ENCODE measurements around the gene PPM1G. TPM values are rescaled to one million over a fixed set of nuclear protein-coding genes. Genes with fewer than 3 reads are reported as not detected.

The PPM1G gene
- total RNA-seq, 1 experiment from 2014 or later = 147 TPM

GRCh38 chr2:27380626-27381545 lies 28.5 kb downstream of the PPM1G start, which contains the start of gene ZNF513:
Gene ZNF513, minus strand, starts transcription at chr2:27380734. Its CDS starts 208 bp downstream, at chr2:27380526.
- CTCF ChIA-PET = interaction anchor here (1.5 kb wide), 1 partner anchor 302 kb away, joined by 4 read pairs; no protein-coding TSS in a partner anchor
- peaks cover 75% of the 10 kb centered on the region for H3K36me3 ChIP-seq (ENCODE audit: insufficient read depth, low read length, poor library complexity, severe bottlenecking)
- POLR2A ChIA-PET (ENCODE audit: low non-redundant PET) = interaction anchor here (0.6 kb wide), 2 partner anchors 78 to 1032 kb away, joined by 5 to 6 read pairs; no protein-coding TSS in a partner anchor

DNA sequence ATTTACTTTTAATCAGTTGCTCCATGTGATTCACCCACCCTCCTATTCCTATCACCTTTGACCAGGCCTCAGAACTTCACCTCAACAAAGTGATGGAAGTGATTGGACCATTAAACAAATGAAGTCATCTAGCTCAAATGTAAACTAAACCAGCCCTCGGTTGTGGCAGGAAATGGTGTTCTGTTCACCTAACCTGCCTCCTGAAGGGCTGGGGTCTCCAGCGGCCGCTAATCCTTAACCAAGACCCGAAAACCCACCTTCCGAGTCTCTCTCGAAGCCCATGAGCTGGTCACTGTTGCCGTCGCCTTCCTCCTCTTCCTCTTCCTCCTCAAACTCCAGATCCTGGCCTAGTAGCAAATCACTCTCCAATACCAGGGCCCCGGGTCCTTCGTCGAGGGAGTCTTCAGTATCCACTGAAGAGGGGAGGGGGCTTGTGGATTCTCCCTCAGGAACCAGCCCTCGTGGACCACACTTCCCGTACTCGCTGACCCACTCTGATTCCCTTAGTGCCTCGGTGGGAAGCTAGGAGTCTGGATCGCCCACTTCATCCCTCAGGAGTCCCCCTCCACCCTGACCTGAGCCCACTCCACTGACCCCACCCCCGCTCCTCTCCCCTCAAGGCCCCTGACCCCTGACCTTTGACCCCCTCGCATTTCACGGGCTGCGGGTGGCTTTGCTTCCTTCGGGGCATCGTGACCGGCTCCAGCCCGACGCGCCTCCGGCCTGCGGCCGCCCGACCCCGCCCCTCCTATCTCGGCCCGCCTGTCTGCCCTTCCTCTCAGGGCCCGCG lies 29.4 kb downstream of the PPM1G start:
- Histone ChIP-seq H3K27me3 (replicated peaks; ENCODE audit: insufficient read depth, low read depth, low read length, poor library complexity) (no peaks in the 10 kb centered on the region), H3K4me3 (ENCODE audit: low read depth, low read length, poor library complexity, severe bottlenecking) (peak overlapping the region; percentile 74), H3K4me1 (ENCODE audit: insufficient read depth, low read length, poor library complexity, severe bottlenecking) (peaks cover 15% of the 10 kb centered on the region), H3K36me3 (ENCODE audit: insufficient read depth, low read length, poor library complexity, severe bottlenecking) (peaks cover 75% of the 10 kb centered on the region), H3K27ac (ENCODE audit: low read depth, low read length, poor library complexity, severe bottlenecking) (peak overlapping the region; percentile 89), H3K9me3 (ENCODE audit: low read depth, low read length, poor library complexity, severe bottlenecking) (no peaks in the 10 kb centered on the region)
- intact Hi-C loops (cut with micrococcal nuclease; ENCODE audit: unreplicated experiment) = no loop called here
- DNase-seq (ENCODE audit: low spot score) = no peak
- ChIA-PET POLR2A (ENCODE audit: low non-redundant PET) (interaction anchor here (0.6 kb wide), 1 partner anchor 1031 kb away, joined by 6 read pairs; no protein-coding TSS in a partner anchor), CTCF (interaction anchor here (1.5 kb wide), 1 partner anchor 303 kb away, joined by 4 read pairs; no protein-coding TSS in a partner anchor)
- no peak for TF ChIP-seq EZH2 (IDR thresholded peaks at IDR 0.05; ENCODE audit: borderline replicate concordance, low read depth, low read length, poor library complexity, severe bottlenecking)
- TF ChIP-seq, protein P1, sequence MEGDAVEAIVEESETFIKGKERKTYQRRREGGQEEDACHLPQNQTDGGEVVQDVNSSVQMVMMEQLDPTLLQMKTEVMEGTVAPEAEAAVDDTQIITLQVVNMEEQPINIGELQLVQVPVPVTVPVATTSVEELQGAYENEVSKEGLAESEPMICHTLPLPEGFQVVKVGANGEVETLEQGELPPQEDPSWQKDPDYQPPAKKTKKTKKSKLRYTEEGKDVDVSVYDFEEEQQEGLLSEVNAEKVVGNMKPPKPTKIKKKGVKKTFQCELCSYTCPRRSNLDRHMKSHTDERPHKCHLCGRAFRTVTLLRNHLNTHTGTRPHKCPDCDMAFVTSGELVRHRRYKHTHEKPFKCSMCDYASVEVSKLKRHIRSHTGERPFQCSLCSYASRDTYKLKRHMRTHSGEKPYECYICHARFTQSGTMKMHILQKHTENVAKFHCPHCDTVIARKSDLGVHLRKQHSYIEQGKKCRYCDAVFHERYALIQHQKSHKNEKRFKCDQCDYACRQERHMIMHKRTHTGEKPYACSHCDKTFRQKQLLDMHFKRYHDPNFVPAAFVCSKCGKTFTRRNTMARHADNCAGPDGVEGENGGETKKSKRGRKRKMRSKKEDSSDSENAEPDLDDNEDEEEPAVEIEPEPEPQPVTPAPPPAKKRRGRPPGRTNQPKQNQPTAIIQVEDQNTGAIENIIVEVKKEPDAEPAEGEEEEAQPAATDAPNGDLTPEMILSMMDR (conservative IDR thresholded peaks at IDR 0.05; ENCODE audit: low read depth, low read length) = no peak
- no TSS peak for BruUV-seq (replicated peaks)

More at GRCh38 chr2:27380626-27381545, 28.5 kb downstream of the PPM1G start, which contains the start of gene ZNF513:
- BruUV-seq (replicated peaks) = no TSS peak
- intact Hi-C loops (cut with micrococcal nuclease; ENCODE audit: unreplicated experiment) = no loop called here
- DNase-seq (ENCODE audit: low spot score) = peak; percentile 98
- Histone ChIP-seq H3K4me1 (ENCODE audit: insufficient read depth, low read length, poor library complexity, severe bottlenecking) (peaks cover 15% of the 10 kb centered on the region), H3K27me3 (replicated peaks; ENCODE audit: insufficient read depth, low read depth, low read length, poor library complexity) (no peaks in the 10 kb centered on the region), H3K9me3 (ENCODE audit: low read depth, low read length, poor library complexity, severe bottlenecking) (no peaks in the 10 kb centered on the region), H3K27ac (ENCODE audit: low read depth, low read length, poor library complexity, severe bottlenecking) (peak within 1 kb of the TSS; percentile 89), H3K4me3 (ENCODE audit: low read depth, low read length, poor library complexity, severe bottlenecking) (peak within 1 kb of the TSS; percentile 74)
- TF ChIP-seq, protein P1 (conservative IDR thresholded peaks at IDR 0.05; ENCODE audit: low read depth, low read length) = no peak
- TF ChIP-seq EZH2 (IDR thresholded peaks at IDR 0.05; ENCODE audit: borderline replicate concordance, low read depth, low read length, poor library complexity, severe bottlenecking) = no peak

DNA sequence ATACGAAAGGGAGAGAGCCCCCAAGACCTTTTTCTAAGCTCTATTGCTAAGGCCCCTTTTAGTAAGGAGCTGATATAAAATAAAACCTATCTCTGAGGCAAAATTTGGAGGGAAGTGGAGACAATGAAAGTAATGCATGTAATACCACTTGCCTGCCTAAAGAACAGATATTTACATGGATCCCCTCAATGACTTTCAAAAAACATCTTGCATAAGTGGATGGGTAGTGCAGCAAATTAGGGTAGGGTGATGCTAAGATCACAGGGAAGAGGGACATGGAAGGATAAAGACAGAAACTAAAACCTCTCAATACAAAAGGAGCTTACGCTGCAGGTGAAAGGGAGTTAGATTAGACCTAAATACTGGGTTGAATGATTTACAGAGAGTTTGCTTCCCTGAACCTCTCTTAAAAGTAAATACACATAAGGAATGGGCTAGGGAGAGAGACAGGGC lies 30.0 kb downstream of the PPM1G start:
- DNase-seq (ENCODE audit: low spot score) = peak; percentile 18
- ChIA-PET POLR2A (ENCODE audit: low non-redundant PET) (no interaction called here), CTCF (interaction anchor here (1.5 kb wide), 1 partner anchor 304 kb away, joined by 4 read pairs; no protein-coding TSS in a partner anchor)
- TF ChIP-seq, protein P1 (conservative IDR thresholded peaks at IDR 0.05; ENCODE audit: low read depth, low read length) = no peak
- TF ChIP-seq EZH2 (IDR thresholded peaks at IDR 0.05; ENCODE audit: borderline replicate concordance, low read depth, low read length, poor library complexity, severe bottlenecking) = no peak
- no TSS peak for BruUV-seq (replicated peaks)
- Histone ChIP-seq H3K27me3 (replicated peaks; ENCODE audit: insufficient read depth, low read depth, low read length, poor library complexity) (no peaks in the 10 kb centered on the region), H3K4me1 (ENCODE audit: insufficient read depth, low read length, poor library complexity, severe bottlenecking) (peaks cover 15% of the 10 kb centered on the region), H3K27ac (ENCODE audit: low read depth, low read length, poor library complexity, severe bottlenecking) (peak overlapping the region; percentile 89), H3K36me3 (ENCODE audit: insufficient read depth, low read length, poor library complexity, severe bottlenecking) (peaks cover 75% of the 10 kb centered on the region), H3K4me3 (ENCODE audit: low read depth, low read length, poor library complexity, severe bottlenecking) (peak overlapping the region; percentile 74), H3K9me3 (ENCODE audit: low read depth, low read length, poor library complexity, severe bottlenecking) (no peaks in the 10 kb centered on the region)
- intact Hi-C loops (cut with micrococcal nuclease; ENCODE audit: unreplicated experiment) = no loop called here

Measured in A673 (cell line).